ENCODE data around the gene PRKCA.
"Not testable (repeated sequence)": the region's sequence is repeated elsewhere in the genome, so short reads cannot be mapped to it uniquely, and the experiment has no call there.

The PRKCA gene

GRCh38 chr17:66432996-66433551 lies 130.7 kb downstream of the PRKCA start:
- DNase-seq = no peak

GRCh38 chr17:66435182-66435581 lies 132.8 kb downstream of the PRKCA start:
- no peak for DNase-seq

GRCh38 chr17:66436631-66437030 lies 134.2 kb downstream of the PRKCA start:
- DNase-seq = no peak

- DNase-seq = no peak
Measured at GRCh38 chr17:66437476-66438026, 135.1 kb downstream of the PRKCA start.

GRCh38 chr17:66438101-66438500 lies 135.7 kb downstream of the PRKCA start:
- DNase-seq = no peak

- DNase-seq = peak in 14 of 58 donors; percentile 7 to 41 (median 24)
Measured at GRCh38 chr17:66441101-66441661, 138.8 kb downstream of the PRKCA start.

GRCh38 chr17:66443166-66443565 lies 140.8 kb downstream of the PRKCA start:
- DNase-seq = no peak

- DNase-seq = peak in 1 of 58 donors; percentile 39
Measured at GRCh38 chr17:66443606-66444005, 141.2 kb downstream of the PRKCA start.

GRCh38 chr17:66444031-66444430 lies 141.6 kb downstream of the PRKCA start:
- DNase-seq = no peak

GRCh38 chr17:66445229-66445628 lies 142.8 kb downstream of the PRKCA start:
- no peak for DNase-seq

- no peak for DNase-seq
Measured at GRCh38 chr17:66446419-66446818, 144.0 kb downstream of the PRKCA start.

- no peak for DNase-seq
Measured at GRCh38 chr17:66447159-66447558, 144.7 kb downstream of the PRKCA start.

GRCh38 chr17:66448026-66448639 lies 145.7 kb downstream of the PRKCA start:
- no peak for DNase-seq

- DNase-seq = no peak
Measured at GRCh38 chr17:66449418-66449977, 147.1 kb downstream of the PRKCA start.

GRCh38 chr17:66450008-66450851 lies 147.8 kb downstream of the PRKCA start:
- no peak for DNase-seq

- no peak for DNase-seq
Measured at GRCh38 chr17:66450852-66451158, 148.4 kb downstream of the PRKCA start.

GRCh38 chr17:66451188-66452149 lies 149.1 kb downstream of the PRKCA start:
- no peak for DNase-seq

GRCh38 chr17:66455060-66455459 lies 152.6 kb downstream of the PRKCA start:
- DNase-seq = peak in 14 of 58 donors; percentile 7 to 72 (median 30)

GRCh38 chr17:66457499-66457898 lies 155.1 kb downstream of the PRKCA start:
- DNase-seq = not testable (repeated sequence)

GRCh38 chr17:66458782-66459181 lies 156.4 kb downstream of the PRKCA start:
- no peak for DNase-seq
